HepG2 (cell line): ENCODE measurements around the gene FITM1. TPM values are rescaled to one million over a fixed set of nuclear protein-coding genes. Genes with fewer than 3 reads are reported as not detected.

Source experiments
- ARNT2 ChIP-seq: sonication (generic); formaldehyde crosslinking; IDR thresholded peaks from 2 replicates; pipeline ENCODE4 v1.8.0; 2022; ENCODE audit warnings: mild to moderate bottlenecking, low read depth, missing genetic modification reagents, moderate library complexity
- CBX1 ChIP-seq: IDR thresholded peaks from one replicate; pipeline ENCODE4 v1.6.1; 2016; ENCODE audit warnings: antibody characterized with exemption, low read depth
- IRF1 ChIP-seq: sonication (generic); formaldehyde crosslinking; IDR thresholded peaks from 2 replicates; pipeline ENCODE4 v1.4.0; 2020; ENCODE audit warnings: low read depth, mild to moderate bottlenecking, missing genetic modification reagents
- JDP2 ChIP-seq: sonication (generic); formaldehyde crosslinking; IDR thresholded peaks from 2 replicates; pipeline ENCODE4 v1.8.1; 2022; ENCODE audit warnings: missing genetic modification reagents, borderline replicate concordance
- RXRA ChIP-seq: sonication (generic); formaldehyde crosslinking; IDR thresholded peaks from 2 replicates; pipeline ENCODE4 v1.5.1; 2020; ENCODE audit warnings: missing genetic modification reagents
- SNRNP70 ChIP-seq: fragments of 200-400 bp; formaldehyde crosslinking; IDR thresholded peaks from 2 replicates; pipeline ENCODE4 v1.6.1; 2017; ENCODE audit warnings: mild to moderate bottlenecking, low read depth, low read length, moderate library complexity
- SP2 ChIP-seq: sonication (generic); formaldehyde crosslinking; IDR thresholded peaks from 2 replicates; pipeline ENCODE4 v1.5.1; 2020; ENCODE audit warnings: mild to moderate bottlenecking, missing genetic modification reagents
- ZBTB7A ChIP-seq: sonication (generic); formaldehyde crosslinking; IDR thresholded peaks from 2 replicates; pipeline ENCODE4 v1.8.0; 2022; ENCODE audit warnings: mild to moderate bottlenecking, missing genetic modification reagents
- ZNF264 ChIP-seq: sonication (generic); formaldehyde crosslinking; IDR thresholded peaks from 2 replicates; pipeline ENCODE4 v1.4.0; 2020; ENCODE audit warnings: missing genetic modification reagents
- ZNF296 ChIP-seq: sonication (generic); formaldehyde crosslinking; conservative IDR thresholded peaks from 2 replicates; pipeline ENCODE4 v1.5.0; 2020; ENCODE audit warnings: mild to moderate bottlenecking, missing genetic modification reagents
- ZNF367 ChIP-seq: sonication (generic); formaldehyde crosslinking; IDR thresholded peaks from 2 replicates; pipeline ENCODE4 v1.4.0; 2020; ENCODE audit warnings: missing genetic modification reagents, borderline replicate concordance
- ZNF382 ChIP-seq: sonication (generic); formaldehyde crosslinking; IDR thresholded peaks from 2 replicates; pipeline ENCODE4 v1.5.0; 2020; ENCODE audit warnings: missing genetic modification reagents, mild to moderate bottlenecking, borderline replicate concordance
- ZNF451 ChIP-seq: sonication (generic); formaldehyde crosslinking; IDR thresholded peaks from 2 replicates; pipeline ENCODE4 v1.5.0; 2020; ENCODE audit warnings: mild to moderate bottlenecking, missing genetic modification reagents
- ZNF562 ChIP-seq: sonication (generic); formaldehyde crosslinking; IDR thresholded peaks from 2 replicates; pipeline ENCODE4 v1.8.0; 2022; ENCODE audit warnings: missing genetic modification reagents, borderline replicate concordance
- ZNF607 ChIP-seq: sonication (generic); formaldehyde crosslinking; IDR thresholded peaks from 2 replicates; pipeline ENCODE4 v1.5.1; 2020; ENCODE audit warnings: missing genetic modification reagents, mild to moderate bottlenecking, borderline replicate concordance
- ZSCAN9 ChIP-seq: IDR thresholded peaks from 2 replicates; pipeline ENCODE4 v1.6.1; 2016; ENCODE audit warnings: borderline replicate concordance
- polyA plus RNA-seq, 8 experiments: library from polyadenylated mRNA; depleted of rRNA in 3 of 8; stranded (reverse) in 7 of 8; unstranded in 1 of 8; fragments of >200 nt; fragmentation: Illumina TruSeq in 4 of 8; extraction: Trizol in 4 of 8; gene quantifications; 2 replicates each; pipeline versions ENCODE4 v1.2.1 to v1.2.3, GENCODE V29; 2011 to 2016; ENCODE audit warnings: low read depth in 4 of 8, missing spikeins in 1 of 8, mixed read lengths in 1 of 8; ENCODE audit not compliant: insufficient read depth in 1 of 8
- total RNA-seq, 5 experiments: library from RNA; depleted of rRNA; stranded (reverse); fragments of >200 nt; fragmentation: Illumina TruSeq; extraction: Trizol; gene quantifications; 2 replicates each; pipeline ENCODE4 v1.2.3, GENCODE V29; 2016; ENCODE audit warnings: low read depth in 1 of 5
- TF ChIP-seq, protein P1 (sequence below), 2 experiments: sonication (generic) in 1 of 2; formaldehyde crosslinking in 1 of 2; IDR thresholded peaks; 2 replicates each; pipeline versions ENCODE4 v1.4.0 to v1.6.1; 2018 to 2020; ENCODE audit warnings: missing genetic modification reagents in 2 of 2, borderline replicate concordance in 1 of 2, low read depth in 1 of 2, mild to moderate bottlenecking in 1 of 2, missing biosample characterization in 1 of 2
- TF ChIP-seq, protein P2 (sequence below): IDR thresholded peaks from 2 replicates; pipeline ENCODE4 v1.6.1; 2016; ENCODE audit warnings: missing compliant biosample characterization, missing genetic modification reagents, borderline replicate concordance
- TF ChIP-seq, protein P3 (sequence below): sonication (generic); formaldehyde crosslinking; conservative IDR thresholded peaks from 2 replicates; pipeline ENCODE4 v1.5.0; 2020; ENCODE audit warnings: missing genetic modification reagents
- TF ChIP-seq, protein P4 (sequence below): sonication (generic); formaldehyde crosslinking; IDR thresholded peaks from 2 replicates; pipeline ENCODE4 v1.4.0; 2020; ENCODE audit warnings: missing genetic modification reagents, low read depth, mild to moderate bottlenecking, borderline replicate concordance

Gene FITM1
- total and polyA plus RNA-seq, 2 of the 13 experiments (the other 11 are each of a cell fraction or from before 2014, with no cell fraction given), result 2.7 to 5.8 TPM

- TF ChIP-seq, protein P1, sequence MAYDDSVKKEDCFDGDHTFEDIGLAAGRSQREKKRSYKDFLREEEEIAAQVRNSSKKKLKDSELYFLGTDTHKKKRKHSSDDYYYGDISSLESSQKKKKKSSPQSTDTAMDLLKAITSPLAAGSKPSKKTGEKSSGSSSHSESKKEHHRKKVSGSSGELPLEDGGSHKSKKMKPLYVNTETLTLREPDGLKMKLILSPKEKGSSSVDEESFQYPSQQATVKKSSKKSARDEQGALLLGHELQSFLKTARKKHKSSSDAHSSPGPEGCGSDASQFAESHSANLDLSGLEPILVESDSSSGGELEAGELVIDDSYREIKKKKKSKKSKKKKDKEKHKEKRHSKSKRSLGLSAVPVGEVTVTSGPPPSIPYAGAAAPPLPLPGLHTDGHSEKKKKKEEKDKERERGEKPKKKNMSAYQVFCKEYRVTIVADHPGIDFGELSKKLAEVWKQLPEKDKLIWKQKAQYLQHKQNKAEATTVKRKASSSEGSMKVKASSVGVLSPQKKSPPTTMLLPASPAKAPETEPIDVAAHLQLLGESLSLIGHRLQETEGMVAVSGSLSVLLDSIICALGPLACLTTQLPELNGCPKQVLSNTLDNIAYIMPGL (CRISPR knock-in tag; IDR thresholded peaks at IDR 0.05; ENCODE audit: borderline replicate concordance in 1 of 2, low read depth in 1 of 2), result peak; percentile 86 to 96
- no peak for TF ChIP-seq CBX1
- TF ChIP-seq ZNF296 (CRISPR knock-in tag), result no peak
- no peak for TF ChIP-seq SNRNP70
- TF ChIP-seq ZBTB7A (CRISPR knock-in tag), result peak; percentile 93; the same call in 1 of the 2 replicates
- TF ChIP-seq ARNT2, result peak; percentile 94
- peak; percentile 45; the same call in 1 of the 2 replicates for TF ChIP-seq ZNF264 (CRISPR knock-in tag)
- no peak for TF ChIP-seq ZNF562 (CRISPR knock-in tag)
- TF ChIP-seq JDP2, result no peak
- TF ChIP-seq IRF1, result peak; percentile 100
- TF ChIP-seq, protein P2, sequence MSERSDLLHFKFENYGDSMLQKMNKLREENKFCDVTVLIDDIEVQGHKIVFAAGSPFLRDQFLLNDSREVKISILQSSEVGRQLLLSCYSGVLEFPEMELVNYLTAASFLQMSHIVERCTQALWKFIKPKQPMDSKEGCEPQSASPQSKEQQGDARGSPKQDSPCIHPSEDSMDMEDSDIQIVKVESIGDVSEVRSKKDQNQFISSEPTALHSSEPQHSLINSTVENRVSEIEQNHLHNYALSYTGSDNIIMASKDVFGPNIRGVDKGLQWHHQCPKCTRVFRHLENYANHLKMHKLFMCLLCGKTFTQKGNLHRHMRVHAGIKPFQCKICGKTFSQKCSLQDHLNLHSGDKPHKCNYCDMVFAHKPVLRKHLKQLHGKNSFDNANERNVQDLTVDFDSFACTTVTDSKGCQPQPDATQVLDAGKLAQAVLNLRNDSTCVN, result peak; percentile 36; the same call in 1 of the 2 replicates
- TF ChIP-seq, protein P3, sequence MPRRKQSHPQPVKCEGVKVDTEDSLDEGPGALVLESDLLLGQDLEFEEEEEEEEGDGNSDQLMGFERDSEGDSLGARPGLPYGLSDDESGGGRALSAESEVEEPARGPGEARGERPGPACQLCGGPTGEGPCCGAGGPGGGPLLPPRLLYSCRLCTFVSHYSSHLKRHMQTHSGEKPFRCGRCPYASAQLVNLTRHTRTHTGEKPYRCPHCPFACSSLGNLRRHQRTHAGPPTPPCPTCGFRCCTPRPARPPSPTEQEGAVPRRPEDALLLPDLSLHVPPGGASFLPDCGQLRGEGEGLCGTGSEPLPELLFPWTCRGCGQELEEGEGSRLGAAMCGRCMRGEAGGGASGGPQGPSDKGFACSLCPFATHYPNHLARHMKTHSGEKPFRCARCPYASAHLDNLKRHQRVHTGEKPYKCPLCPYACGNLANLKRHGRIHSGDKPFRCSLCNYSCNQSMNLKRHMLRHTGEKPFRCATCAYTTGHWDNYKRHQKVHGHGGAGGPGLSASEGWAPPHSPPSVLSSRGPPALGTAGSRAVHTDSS (CRISPR knock-in tag), result 0 out of 2 replicates have a peak, but pooled peaks have one; percentile 48
- no peak for TF ChIP-seq ZNF607 (CRISPR knock-in tag)
- TF ChIP-seq ZNF367 (CRISPR knock-in tag), result peak; percentile 68; the same call in 1 of the 2 replicates
- TF ChIP-seq SP2, result no peak
- peak; percentile 97 for TF ChIP-seq ZNF451 (CRISPR knock-in tag)
- TF ChIP-seq ZSCAN9 (CRISPR knock-in tag), result 0 out of 2 replicates have a peak, but pooled peaks have one; percentile 71
- TF ChIP-seq ZNF382 (CRISPR knock-in tag), result no peak
- TF ChIP-seq RXRA (CRISPR knock-in tag), result peak; percentile 60; the same call in 1 of the 2 replicates
- TF ChIP-seq, protein P4, sequence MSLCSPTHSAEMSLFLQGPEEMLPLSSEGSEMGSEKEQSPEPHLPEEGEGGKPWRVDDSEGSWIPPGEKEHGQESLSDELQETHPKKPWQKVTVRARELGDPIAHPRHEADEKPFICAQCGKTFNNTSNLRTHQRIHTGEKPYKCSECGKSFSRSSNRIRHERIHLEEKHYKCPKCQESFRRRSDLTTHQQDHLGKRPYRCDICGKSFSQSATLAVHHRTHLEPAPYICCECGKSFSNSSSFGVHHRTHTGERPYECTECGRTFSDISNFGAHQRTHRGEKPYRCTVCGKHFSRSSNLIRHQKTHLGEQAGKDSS (CRISPR knock-in tag), result peak; percentile 72
Observed at GRCh38 chr14:24135834-24136683, 5.6 kb downstream of the FITM1 start, which contains the start of gene PSME1 (continued).
